B cell (primary cell): ENCODE results near the gene MGMT. TPM values are rescaled to one million over a fixed set of nuclear protein-coding genes. Genes with fewer than 3 reads are reported as not detected.

Experiments
- ATAC-seq: fragments of 200-7000 bp; cut with Tn5 transposase; one replicate; pipeline ENCODE4 v1.10.0; 2021; ENCODE audit warnings: low read depth, mild to moderate bottlenecking, moderate number of reproducible peaks, moderate library complexity
- CTCF ChIA-PET: fragments of 350-600 bp; sonication (Branson Sonifier 250); formaldehyde crosslinking; loops from one replicate; lab custom pipeline; 2021; ENCODE audit warnings: antibody characterized with exemption, inconsistent platforms; lab: Charles Lee
- POLR2A ChIA-PET: fragments of 350-600 bp; sonication (Branson Sonifier 250); formaldehyde crosslinking; loops from one replicate; lab custom pipeline; 2021; ENCODE audit warnings: antibody characterized with exemption; lab: Charles Lee
- DNase-seq: peaks from one replicate; pipeline ENCODE4 v3.0.0; 2013
- H2AFZ ChIP-seq: 2 replicates; pipeline ENCODE4 v1.6.1; 2012; ENCODE audit warnings: mild to moderate bottlenecking, low read depth, low read length; ENCODE audit not compliant: insufficient read depth, poor library complexity, severe bottlenecking
- H3K27ac ChIP-seq, 2 donors: 1 replicate in 1 of 2; 2 replicates in 1 of 2; pipeline ENCODE4 v1.5.1; 2012 to 2013; ENCODE audit warnings: low read length in 2 of 2, mild to moderate bottlenecking in 2 of 2, moderate library complexity in 1 of 2
- H3K27me3 ChIP-seq, 4 experiments: fragments of 200-600 bp in 1 of 4; sonication (generic) in 1 of 4; replicated peaks in 1 of 4; 1 replicate in 2 of 4; 2 replicates in 2 of 4; pipeline versions ENCODE4 v1.6.1 to v1.7.0; 2013 to 2016; ENCODE audit warnings: low read length in 3 of 4, mild to moderate bottlenecking in 2 of 4, mixed read lengths in 1 of 4, moderate library complexity in 1 of 4; ENCODE audit not compliant: insufficient read depth in 4 of 4, control insufficient read depth in 3 of 4; ENCODE audit errors: control extremely low read depth in 1 of 4
- H3K36me3 ChIP-seq, 2 experiments: replicated peaks in 1 of 2; 1 replicate in 1 of 2; 2 replicates in 1 of 2; pipeline versions ENCODE4 v1.6.1 to v1.7.1; 2013; ENCODE audit warnings: low read length in 1 of 2; ENCODE audit not compliant: insufficient read depth in 2 of 2, control insufficient read depth in 1 of 2; ENCODE audit errors: control extremely low read depth in 1 of 2, extremely low read depth in 1 of 2
- H3K4me1 ChIP-seq, 2 donors: fragments of 200-600 bp in 1 of 2; sonication (generic) in 1 of 2; 1 replicate in 1 of 2; 2 replicates in 1 of 2; pipeline versions ENCODE4 v1.5.1 to v1.6.1; 2013 to 2017; ENCODE audit warnings: low read length in 2 of 2; ENCODE audit not compliant: control insufficient read depth in 2 of 2, insufficient read depth in 2 of 2
- H3K4me2 ChIP-seq: replicated peaks from 2 replicates; pipeline ENCODE3; 2012; ENCODE audit warnings: mild to moderate bottlenecking, low read depth, low read length; ENCODE audit not compliant: poor library complexity, severe bottlenecking
- H3K4me3 ChIP-seq, 5 experiments: fragments of 200-600 bp in 1 of 5; sonication (generic) in 1 of 5; 1 replicate in 3 of 5; 2 replicates in 2 of 5; pipeline versions ENCODE4 v1.5.1 to v1.7.0; 2011 to 2016; ENCODE audit warnings: low read length in 4 of 5, mild to moderate bottlenecking in 4 of 5, low read depth in 2 of 5, control low read depth in 1 of 5, moderate library complexity in 1 of 5; ENCODE audit not compliant: insufficient read depth in 1 of 5; ENCODE audit errors: control extremely low read depth in 1 of 5, extremely low read depth in 1 of 5
- H3K79me2 ChIP-seq: fragments of 200-600 bp; sonication (generic); one replicate; pipeline ENCODE4 v1.6.0; 2016; ENCODE audit warnings: low read length; ENCODE audit not compliant: control insufficient read depth, insufficient read depth
- H3K9ac ChIP-seq: fragments of 200-600 bp; sonication (generic); 2 replicates; pipeline ENCODE4 v1.6.1; 2017; ENCODE audit warnings: mild to moderate bottlenecking, low read length, moderate library complexity
- H3K9me3 ChIP-seq, 3 donors: one replicate each; pipeline versions ENCODE4 v1.6.1 to v1.7.1; 2013; ENCODE audit warnings: low read length in 2 of 3; ENCODE audit not compliant: control insufficient read depth in 2 of 3, insufficient read depth in 1 of 3; ENCODE audit errors: control extremely low read depth in 1 of 3
- H4K20me1 ChIP-seq: 2 replicates; pipeline ENCODE4 v1.6.0; 2012; ENCODE audit warnings: mild to moderate bottlenecking, low read length; ENCODE audit not compliant: insufficient read depth, control insufficient read depth, poor library complexity, severe bottlenecking
- H3K27ac Mint-ChIP-seq: one replicate; pipeline ENCODE4 v1.8.0; 2021; ENCODE audit warnings: mixed read lengths
- H3K27me3 Mint-ChIP-seq: one replicate; pipeline ENCODE4 v1.8.0; 2021; ENCODE audit warnings: mixed read lengths
- H3K4me1 Mint-ChIP-seq: one replicate; pipeline ENCODE4 v1.8.0; 2021; ENCODE audit warnings: mixed read lengths
- H3K4me3 Mint-ChIP-seq: one replicate; pipeline ENCODE4 v1.8.0; 2021; ENCODE audit warnings: mixed read lengths
- H3K9me3 Mint-ChIP-seq: one replicate; pipeline ENCODE4 v1.8.0; 2022; ENCODE audit warnings: mixed read lengths; ENCODE audit not compliant: insufficient read depth
- CTCF ChIP-seq: fragments of 200-600 bp; IDR thresholded peaks from one replicate; pipeline ENCODE4 v1.8.0; 2022; ENCODE audit warnings: antibody characterized with exemption, mild to moderate bottlenecking
- EZH2 ChIP-seq: IDR thresholded peaks from 2 replicates; pipeline ENCODE4 v1.6.1; 2012; ENCODE audit warnings: borderline replicate concordance, low read depth, mild to moderate bottlenecking, moderate library complexity, low read length; ENCODE audit not compliant: insufficient read depth, poor library complexity, severe bottlenecking
- WGBS: methylation state at CpG from one replicate; pipeline ENCODE4 v1.1.5; 2013; ENCODE audit warnings: missing lambda C conversion rate; ENCODE audit not compliant: insufficient coverage; 5-methylcytosine and 5-hydroxymethylcytosine counted together
- intact Hi-C: fragments of 100-400 bp; cut with micrococcal nuclease; formaldehyde crosslinking; loops from one replicate; pipeline ENCODE4 v1.10.0; 2022
- polyA plus RNA-seq: library from polyadenylated mRNA; depleted of rRNA; stranded (reverse); fragments of >200 nt; gene quantifications from 2 replicates; pipeline ENCODE4 v1.2.3, GENCODE V29; 2012
- total RNA-seq, 2 donors: library from RNA; stranded (reverse); fragments of 120-200 nt in 1 of 2; gene quantifications; 1 replicate in 1 of 2; 2 replicates in 1 of 2; pipeline versions ENCODE4 v1.2.3 to v1.2.4, GENCODE V29; 2013 to 2022

MGMT gene
- total and polyA plus RNA-seq, 2 donors (not counting 1 experiment from before 2014, with no cell fraction given): 16.6 to 87.7 TPM

- no peak overlapping the region for H3K27ac Mint-ChIP-seq
- no peaks in the 10 kb centered on the region for H3K27me3 Mint-ChIP-seq
- H3K4me3 Mint-ChIP-seq: no peak overlapping the region
- DNase-seq (no peak), ATAC-seq (no peak)
- H3K79me2 ChIP-seq: no peaks in the 10 kb centered on the region
- no peaks in the 10 kb centered on the region for H3K27me3 ChIP-seq
- intact Hi-C loops: no loop called here
- CTCF ChIA-PET: interaction anchor here (0.7 kb wide), 1 partner anchor 606 kb away, joined by 3 read pairs; no protein-coding TSS in a partner anchor
- no peaks in the 10 kb centered on the region for H4K20me1 ChIP-seq
- H3K36me3 ChIP-seq: no peaks in the 10 kb centered on the region
- H3K4me2 ChIP-seq: no peak overlapping the region
- H3K9me3 ChIP-seq: peaks cover 0 to 12% (median 0%) of the 10 kb centered on the region in 3 donors
- H3K4me3 ChIP-seq: no peak overlapping the region
- peaks cover 8% of the 10 kb centered on the region for H3K4me1 Mint-ChIP-seq
- H3K4me1 ChIP-seq: no peaks in the 10 kb centered on the region
- no peak overlapping the region for H2AFZ ChIP-seq
- H3K9me3 Mint-ChIP-seq: no peaks in the 10 kb centered on the region
- 100% methylated on average over 6 of the region's 10 CpGs for WGBS
- no peak overlapping the region for H3K9ac ChIP-seq
- TF ChIP-seq CTCF: no peak
- TF ChIP-seq EZH2: no peak
- POLR2A ChIA-PET: no interaction called here
- H3K27ac ChIP-seq: no peak overlapping the region
Observed at GRCh38 chr10:129679207-129679606, 212.2 kb downstream of the MGMT start.

GRCh38 chr10:129680661-129681344 is 213.8 kb downstream of the MGMT start:
- Histone ChIP-seq H2AFZ (no peak overlapping the region), H3K27me3 (no peaks in the 10 kb centered on the region), H3K9me3 (peaks cover 0 to 5% (median 0%) of the 10 kb centered on the region in 3 donors), H3K4me3 (no peak overlapping the region), H3K27ac (no peak overlapping the region), H3K36me3 (no peaks in the 10 kb centered on the region), H3K79me2 (no peaks in the 10 kb centered on the region), H4K20me1 (no peaks in the 10 kb centered on the region), H3K4me2 (no peak overlapping the region), H3K9ac (no peak overlapping the region), H3K4me1 (no peaks in the 10 kb centered on the region)
- no peak for DNase-seq
- no peak overlapping the region for H3K4me3 Mint-ChIP-seq
- ChIA-PET POLR2A (no interaction called here), CTCF (no interaction called here)
- intact Hi-C loops: no loop called here
- no peak for TF ChIP-seq CTCF
- no peak for TF ChIP-seq EZH2
- H3K4me1 Mint-ChIP-seq: peaks cover 4% of the 10 kb centered on the region
- no peak overlapping the region for H3K27ac Mint-ChIP-seq
- ATAC-seq: no peak
- H3K27me3 Mint-ChIP-seq: no peaks in the 10 kb centered on the region
- WGBS: 98% methylated on average over 31 of the region's 32 CpGs
- no peaks in the 10 kb centered on the region for H3K9me3 Mint-ChIP-seq
